Caco-2 (cell line): Measurements from ENCODE around the gene EDC4. TPM values are rescaled to one million over a fixed set of nuclear protein-coding genes. Genes with fewer than 3 reads are reported as not detected.
"Not testable (repeated sequence)": the region's sequence is repeated elsewhere in the genome, so short reads cannot be mapped to it uniquely, and the experiment has no call there.

Source experiments
- BruUV-seq: library from RNA; stranded (reverse); fragments of 400-500 nt; replicated peaks from 2 replicates; lab custom pipeline; 2021; lab: Mats Ljungman, UMichigan
- CTCF ChIA-PET: fragments of 300-600 bp; sonication (Branson Sonifier 250); formaldehyde crosslinking; loops from one replicate; lab custom pipeline; 2022; ENCODE audit warnings: antibody characterized with exemption; lab: Charles Lee
- POLR2A ChIA-PET: fragments of 300-600 bp; sonication (Branson Sonifier 250); formaldehyde crosslinking; loops from one replicate; lab custom pipeline; 2022; ENCODE audit warnings: antibody characterized with exemption; lab: Charles Lee
- DNase-seq, 2 experiments: peaks; one replicate each; pipeline versions ENCODE4 v3.0.0 to v3.0.0-alpha.2; 2020 to 2022
- H3K27me3 ChIP-seq: replicated peaks from 2 replicates; pipeline ENCODE4 v1.6.0; 2011; ENCODE audit warnings: low read length; ENCODE audit not compliant: control insufficient read depth, insufficient read depth
- H3K36me3 ChIP-seq: 2 replicates; pipeline ENCODE4 v1.5.1; 2011; ENCODE audit warnings: low read length; ENCODE audit not compliant: control insufficient read depth, insufficient read depth
- H3K4me1 ChIP-seq: fragments of 250-450 bp; sonication (Bioruptor Pico); 2 replicates; pipeline ENCODE4 v1.5.1; 2020; ENCODE audit warnings: mild to moderate bottlenecking
- H3K4me3 ChIP-seq: 2 replicates; pipeline ENCODE4 v1.5.1; 2011; ENCODE audit warnings: low read depth, mild to moderate bottlenecking, control low read depth, low read length
- H3K9me3 ChIP-seq: fragments of 250-450 bp; sonication (Bioruptor Pico); 2 replicates; pipeline ENCODE4 v1.5.1; 2020; ENCODE audit warnings: mild to moderate bottlenecking, moderate library complexity
- H3K27ac Mint-ChIP-seq: one replicate; pipeline ENCODE4 v1.8.0; 2022; ENCODE audit warnings: mixed read lengths; ENCODE audit not compliant: unreplicated experiment
- H3K27me3 Mint-ChIP-seq: one replicate; pipeline ENCODE4 v1.8.0; 2022; ENCODE audit warnings: mixed read lengths; ENCODE audit not compliant: insufficient read depth, unreplicated experiment
- H3K36me3 Mint-ChIP-seq: one replicate; pipeline ENCODE4 v1.8.0; 2022; ENCODE audit warnings: mild to moderate bottlenecking, mixed read lengths; ENCODE audit not compliant: insufficient read depth, unreplicated experiment
- H3K4me1 Mint-ChIP-seq: one replicate; pipeline ENCODE4 v1.8.0; 2022; ENCODE audit warnings: low read depth, mixed read lengths; ENCODE audit not compliant: unreplicated experiment
- H3K4me3 Mint-ChIP-seq: one replicate; pipeline ENCODE4 v1.8.0; 2022; ENCODE audit warnings: mild to moderate bottlenecking, moderate library complexity, mixed read lengths; ENCODE audit not compliant: unreplicated experiment
- H3K9me3 Mint-ChIP-seq: one replicate; pipeline ENCODE4 v1.8.0; 2022; ENCODE audit warnings: mixed read lengths; ENCODE audit not compliant: unreplicated experiment
- CTCF ChIP-seq, 2 experiments: fragments of 200-600 bp in 1 of 2; IDR thresholded peaks; 1 replicate in 1 of 2; 2 replicates in 1 of 2; pipeline versions ENCODE4 v1.5.1 to v1.8.0; 2011 to 2022; ENCODE audit warnings: antibody characterized with exemption in 1 of 2, control low read depth in 1 of 2, inconsistent platforms in 1 of 2, low read depth in 1 of 2, low read length in 1 of 2, mild to moderate bottlenecking in 1 of 2, moderate library complexity in 1 of 2; ENCODE audit not compliant: insufficient read depth in 1 of 2, severe bottlenecking in 1 of 2, unreplicated experiment in 1 of 2
- intact Hi-C: fragments of 100-400 bp; cut with micrococcal nuclease; formaldehyde crosslinking; loops from one replicate; pipeline ENCODE4 v1.10.0; 2022; ENCODE audit not compliant: unreplicated experiment
- total RNA-seq: library from RNA; stranded (reverse); gene quantifications from 2 replicates; pipeline ENCODE4 v1.2.3, GENCODE V29; 2022

Gene EDC4
- total RNA-seq, 1 experiment from 2014 or later, result 139 TPM

- no TSS peak for BruUV-seq
- CTCF ChIA-PET, result interaction anchor here (0.5 kb wide), 1 partner anchor 687 kb away, joined by 3 read pairs; no protein-coding TSS in a partner anchor
- no peak for TF ChIP-seq CTCF (IDR thresholded peaks at IDR 0.05; ENCODE audit: insufficient read depth in 1 of 2, low read depth in 1 of 2, low read length in 1 of 2, severe bottlenecking in 1 of 2, unreplicated experiment in 1 of 2)
- Histone ChIP-seq H3K4me1 (no peaks in the 10 kb centered on the region), H3K36me3 (peaks cover 4% of the 10 kb centered on the region), H3K27me3 (no peaks in the 10 kb centered on the region), H3K9me3 (no peaks in the 10 kb centered on the region), H3K4me3 (no peak overlapping the region)
- Mint-ChIP-seq H3K27ac (no peak overlapping the region), H3K27me3 (no peaks in the 10 kb centered on the region), H3K36me3 (peaks cover 16% of the 10 kb centered on the region), H3K4me1 (no peaks in the 10 kb centered on the region), H3K4me3 (no peak overlapping the region), H3K9me3 (no peaks in the 10 kb centered on the region)
- POLR2A ChIA-PET, result no interaction called here
- intact Hi-C loops, result no loop called here
- no peak for DNase-seq
Measured at GRCh38 chr16:67910158-67910557, 37.3 kb downstream of the EDC4 start.

GRCh38 chr16:67914758-67915495 lies 42.1 kb downstream of the EDC4 start:
- TF ChIP-seq CTCF (IDR thresholded peaks at IDR 0.05; ENCODE audit: insufficient read depth in 1 of 2, low read depth in 1 of 2, low read length in 1 of 2, severe bottlenecking in 1 of 2, unreplicated experiment in 1 of 2), result no peak
- Mint-ChIP-seq H3K36me3 (no peaks in the 10 kb centered on the region), H3K9me3 (no peaks in the 10 kb centered on the region), H3K4me3 (no peak overlapping the region), H3K27ac (no peak overlapping the region), H3K4me1 (peaks cover 7% of the 10 kb centered on the region), H3K27me3 (no peaks in the 10 kb centered on the region)
- no peaks in the 10 kb centered on the region for H3K4me1 ChIP-seq
- CTCF ChIA-PET, result interaction anchor here (0.6 to 0.8 kb wide), 5 partner anchors 20 to 245 kb away, joined by 3 to 5 read pairs (median 3); no protein-coding TSS in a partner anchor
- peaks cover 6% of the 10 kb centered on the region for H3K36me3 ChIP-seq
- no peak for DNase-seq
- no peak overlapping the region for H3K4me3 ChIP-seq
- H3K9me3 ChIP-seq, result no peaks in the 10 kb centered on the region
- POLR2A ChIA-PET, result no interaction called here
- intact Hi-C loops, result no loop called here
- BruUV-seq, result no TSS peak
- H3K27me3 ChIP-seq, result no peaks in the 10 kb centered on the region

GRCh38 chr16:67915496-67915769 lies 42.6 kb downstream of the EDC4 start:
- POLR2A ChIA-PET, H3K4me1 ChIP-seq, H3K27me3 ChIP-seq, H3K9me3 Mint-ChIP-seq, BruUV-seq, H3K9me3 ChIP-seq, H3K27ac Mint-ChIP-seq, intact Hi-C loops, DNase-seq, H3K27me3 Mint-ChIP-seq, H3K4me1 Mint-ChIP-seq, H3K36me3 ChIP-seq, H3K4me3 Mint-ChIP-seq, H3K36me3 Mint-ChIP-seq, H3K4me3 ChIP-seq: not testable (repeated sequence)
- CTCF ChIA-PET, result interaction anchor here (0.8 kb wide), 1 partner anchor 99 kb away, joined by 3 read pairs; no protein-coding TSS in a partner anchor
